GM19025 (cell line): ENCODE results near the gene SC5D.

Experiments used
- ATAC-seq: cut with Tn5 transposase; IDR thresholded peaks from one replicate; pipeline ENCODE4 v1.9.1; 2021; ENCODE audit warnings: mild to moderate bottlenecking, low read depth, moderate library complexity; ENCODE audit not compliant: unreplicated experiment

Gene SC5D

DNA sequence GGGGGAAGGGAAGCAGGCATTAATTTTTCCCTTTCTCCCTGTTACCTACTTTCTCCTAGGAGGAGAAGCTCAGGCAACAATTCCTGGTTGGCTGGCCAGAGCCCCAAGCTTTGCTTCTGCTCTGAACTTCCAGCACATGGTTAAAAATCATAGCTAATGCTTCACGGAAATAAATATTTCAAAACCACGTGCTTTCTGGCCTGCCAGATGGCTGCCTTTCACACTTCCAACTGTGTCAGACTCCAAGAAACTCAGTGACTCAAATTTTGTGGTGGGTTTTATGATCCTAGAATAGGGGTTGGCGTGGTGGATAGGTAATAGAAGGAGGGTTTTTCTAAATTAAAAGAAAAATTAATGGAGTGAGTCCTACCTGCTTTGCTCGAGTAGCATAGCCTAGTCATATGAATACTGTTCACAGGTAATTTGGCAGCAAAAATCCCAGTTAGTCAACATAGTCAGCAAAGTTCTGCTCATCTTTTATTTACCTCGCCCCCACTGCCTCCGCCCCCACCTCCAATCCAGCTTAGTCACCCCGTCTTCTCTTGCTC, 58.6 kb downstream of the SC5D start:
- ATAC-seq = no peak

GRCh38 chr11:121352251-121352891, 59.8 kb downstream of the SC5D start:
- ATAC-seq = no peak

DNA sequence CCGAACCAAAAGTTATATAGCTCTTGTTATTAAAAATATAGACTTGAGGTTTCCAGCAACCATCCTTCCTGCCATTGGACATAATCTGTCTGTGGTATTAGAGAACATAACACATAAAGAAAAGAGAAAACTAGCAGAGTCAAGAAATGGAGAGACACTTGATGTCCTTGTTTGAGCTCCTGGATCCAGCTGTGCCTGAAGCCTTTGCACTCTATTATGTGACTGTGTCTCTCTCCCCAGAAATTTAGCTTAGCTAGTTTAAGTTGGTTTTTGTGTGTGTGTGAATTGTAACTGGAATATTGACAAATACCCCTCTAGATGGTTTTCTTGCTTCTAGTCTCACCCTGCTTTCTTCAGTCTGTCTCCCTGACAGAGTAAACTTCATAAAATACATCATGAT, 61.6 kb downstream of the SC5D start:
- no peak for ATAC-seq

DNA sequence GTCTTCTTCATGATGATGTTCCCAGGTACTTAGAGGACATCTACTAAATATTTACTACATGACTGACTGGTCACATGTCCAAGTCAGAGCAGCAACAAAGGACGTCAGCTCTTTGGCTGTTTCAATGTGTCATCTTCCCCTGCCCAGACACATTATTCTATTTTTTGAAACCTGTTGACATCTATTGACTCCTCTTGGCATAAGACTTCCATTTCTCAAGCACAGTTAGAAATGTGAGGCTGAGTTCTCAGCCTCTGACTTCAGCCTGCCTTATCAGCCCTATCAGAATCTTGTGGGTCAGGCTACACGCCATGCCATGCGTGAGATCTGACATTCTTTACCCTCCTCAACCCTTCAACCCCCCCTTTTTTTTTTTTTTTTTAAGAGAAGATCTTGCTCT, 63.8 kb downstream of the SC5D start:
- no peak for ATAC-seq
